HEK293 (cell line): ENCODE measurements around the gene DPF3.

ENCODE experiments used
- CTCF ChIP-seq: fragments of 450-650 bp; formaldehyde crosslinking; IDR thresholded peaks from 2 replicates; pipeline ENCODE4 v1.5.1; 2016; ENCODE audit warnings: missing biosample characterization, missing genetic modification characterization
- YY1 ChIP-seq: fragments of 450-650 bp; formaldehyde crosslinking; IDR thresholded peaks from 2 replicates; pipeline ENCODE4 v1.5.1; 2018; ENCODE audit warnings: missing biosample characterization, missing genetic modification characterization
- ZBTB21 ChIP-seq: fragments of 450-650 bp; formaldehyde crosslinking; IDR thresholded peaks from 2 replicates; pipeline ENCODE4 v1.5.1; 2017; ENCODE audit warnings: missing biosample characterization, missing genetic modification characterization
- ZBTB8A ChIP-seq: fragments of 450-650 bp; formaldehyde crosslinking; IDR thresholded peaks from 2 replicates; pipeline ENCODE4 v1.5.1; 2016; ENCODE audit warnings: missing biosample characterization, missing genetic modification characterization
- ZNF274 ChIP-seq, 2 experiments: fragments of 200-500 bp in 1 of 2; fragments of 450-650 bp in 1 of 2; sonication (Bioruptor generic) in 1 of 2; formaldehyde crosslinking in 1 of 2; IDR thresholded peaks; 2 replicates each; pipeline versions ENCODE4 v1.5.1 to v1.6.1; 2014 to 2016; ENCODE audit warnings: borderline replicate concordance in 1 of 2, inconsistent platforms in 1 of 2, low read length in 1 of 2, missing biosample characterization in 1 of 2, missing genetic modification characterization in 1 of 2
- ZNF768 ChIP-seq: fragments of 450-650 bp; formaldehyde crosslinking; IDR thresholded peaks from 2 replicates; pipeline ENCODE4 v1.5.1; 2018; ENCODE audit warnings: missing biosample characterization, mild to moderate bottlenecking, missing genetic modification characterization
- TF ChIP-seq, protein P1 (sequence below): fragments of 450-650 bp; formaldehyde crosslinking; IDR thresholded peaks from 2 replicates; pipeline ENCODE4 v1.5.1; 2016; ENCODE audit warnings: missing biosample characterization, missing genetic modification characterization
- TF ChIP-seq, protein P2 (sequence below): fragments of 450-650 bp; IDR thresholded peaks from 2 replicates; pipeline ENCODE4 v1.5.1; 2018; ENCODE audit warnings: missing biosample characterization, mild to moderate bottlenecking, missing genetic modification characterization

GRCh38 chr14:72613975-72614319 lies 280.0 kb downstream of the DPF3 start:
- TF ChIP-seq YY1 (no peak), CTCF (tag by site-specific recombination) (no peak), ZBTB8A (no peak), ZBTB21 (tag by site-specific recombination) (no peak), ZNF768 (tag by site-specific recombination) (no peak), ZNF274 (IDR thresholded peaks at IDR 0.05; ENCODE audit: low read length) (no peak), ZNF274 (tag by site-specific recombination; IDR thresholded peaks at IDR 0.05; ENCODE audit: borderline replicate concordance) (no peak)
- TF ChIP-seq, protein P1, sequence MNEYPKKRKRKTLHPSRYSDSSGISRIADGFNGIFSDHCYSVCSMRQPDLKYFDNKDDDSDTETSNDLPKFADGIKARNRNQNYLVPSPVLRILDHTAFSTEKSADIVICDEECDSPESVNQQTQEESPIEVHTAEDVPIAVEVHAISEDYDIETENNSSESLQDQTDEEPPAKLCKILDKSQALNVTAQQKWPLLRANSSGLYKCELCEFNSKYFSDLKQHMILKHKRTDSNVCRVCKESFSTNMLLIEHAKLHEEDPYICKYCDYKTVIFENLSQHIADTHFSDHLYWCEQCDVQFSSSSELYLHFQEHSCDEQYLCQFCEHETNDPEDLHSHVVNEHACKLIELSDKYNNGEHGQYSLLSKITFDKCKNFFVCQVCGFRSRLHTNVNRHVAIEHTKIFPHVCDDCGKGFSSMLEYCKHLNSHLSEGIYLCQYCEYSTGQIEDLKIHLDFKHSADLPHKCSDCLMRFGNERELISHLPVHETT (tag by site-specific recombination), result no peak
- TF ChIP-seq, protein P2, sequence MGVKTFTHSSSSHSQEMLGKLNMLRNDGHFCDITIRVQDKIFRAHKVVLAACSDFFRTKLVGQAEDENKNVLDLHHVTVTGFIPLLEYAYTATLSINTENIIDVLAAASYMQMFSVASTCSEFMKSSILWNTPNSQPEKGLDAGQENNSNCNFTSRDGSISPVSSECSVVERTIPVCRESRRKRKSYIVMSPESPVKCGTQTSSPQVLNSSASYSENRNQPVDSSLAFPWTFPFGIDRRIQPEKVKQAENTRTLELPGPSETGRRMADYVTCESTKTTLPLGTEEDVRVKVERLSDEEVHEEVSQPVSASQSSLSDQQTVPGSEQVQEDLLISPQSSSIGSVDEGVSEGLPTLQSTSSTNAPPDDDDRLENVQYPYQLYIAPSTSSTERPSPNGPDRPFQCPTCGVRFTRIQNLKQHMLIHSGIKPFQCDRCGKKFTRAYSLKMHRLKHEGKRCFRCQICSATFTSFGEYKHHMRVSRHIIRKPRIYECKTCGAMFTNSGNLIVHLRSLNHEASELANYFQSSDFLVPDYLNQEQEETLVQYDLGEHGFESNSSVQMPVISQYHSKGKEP (tag by site-specific recombination), result no peak
